Activated CD4-positive, alpha-beta T cell treated with anti-CD3 and anti-CD28 coated beads, Interleukin-2, amount 50 U/mL, for 4 hours (primary cell): ENCODE measurements around the gene WWC1.
"Not testable (repeated sequence)": the region's sequence is repeated elsewhere in the genome, so short reads cannot be mapped to it uniquely, and the experiment has no call there.

Experiments
- DNase-seq, 2 experiments: peaks; one replicate each; pipeline ENCODE4 v3.0.0-alpha.2; 2020

Gene WWC1

DNA sequence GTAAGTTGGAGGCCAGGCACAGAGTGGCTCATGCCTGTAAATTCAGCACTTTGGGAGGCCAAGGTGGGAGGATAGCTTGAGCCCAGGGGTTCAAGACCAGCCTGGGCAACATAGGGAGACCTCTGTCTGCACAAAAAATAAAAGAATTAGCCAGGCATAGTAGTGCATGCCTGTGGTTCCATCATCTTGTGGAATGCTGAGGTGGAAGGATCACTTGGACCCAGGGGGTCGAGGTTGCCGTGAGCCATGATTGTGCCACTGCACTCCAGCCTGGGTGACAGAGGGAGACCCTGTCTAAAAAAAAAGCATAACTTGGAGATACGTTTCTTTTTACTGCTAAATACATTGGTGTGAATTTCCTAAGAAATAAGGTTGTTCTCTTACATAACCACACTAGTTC, 19.1 kb downstream of the WWC1 start:
- not testable (repeated sequence) for DNase-seq

DNA sequence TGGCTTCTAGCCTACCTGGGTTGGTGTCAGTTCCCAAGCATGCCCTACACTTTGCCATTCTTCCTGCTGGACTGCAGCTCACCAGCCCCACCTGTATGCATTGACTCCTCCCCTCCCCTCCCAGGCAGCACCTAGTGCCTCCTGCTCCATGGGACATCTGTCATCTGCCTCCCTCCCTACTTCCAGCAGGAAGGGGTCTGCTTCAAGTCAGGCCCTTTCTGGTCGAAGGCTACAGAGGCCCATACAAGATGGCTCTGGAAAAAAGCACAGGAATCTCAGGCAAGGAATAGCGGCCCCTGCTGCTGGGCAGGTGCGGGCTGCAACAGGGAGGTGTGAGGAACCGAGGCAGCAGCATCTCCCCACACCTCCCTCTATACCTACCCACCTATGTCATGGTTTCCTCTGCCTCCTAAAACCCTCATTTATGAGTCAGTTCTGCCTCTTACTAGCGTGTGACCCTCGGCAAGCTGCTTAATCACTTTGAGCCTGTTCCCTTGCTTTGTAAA, 19.7 kb downstream of the WWC1 start:
- no peak for DNase-seq

DNA sequence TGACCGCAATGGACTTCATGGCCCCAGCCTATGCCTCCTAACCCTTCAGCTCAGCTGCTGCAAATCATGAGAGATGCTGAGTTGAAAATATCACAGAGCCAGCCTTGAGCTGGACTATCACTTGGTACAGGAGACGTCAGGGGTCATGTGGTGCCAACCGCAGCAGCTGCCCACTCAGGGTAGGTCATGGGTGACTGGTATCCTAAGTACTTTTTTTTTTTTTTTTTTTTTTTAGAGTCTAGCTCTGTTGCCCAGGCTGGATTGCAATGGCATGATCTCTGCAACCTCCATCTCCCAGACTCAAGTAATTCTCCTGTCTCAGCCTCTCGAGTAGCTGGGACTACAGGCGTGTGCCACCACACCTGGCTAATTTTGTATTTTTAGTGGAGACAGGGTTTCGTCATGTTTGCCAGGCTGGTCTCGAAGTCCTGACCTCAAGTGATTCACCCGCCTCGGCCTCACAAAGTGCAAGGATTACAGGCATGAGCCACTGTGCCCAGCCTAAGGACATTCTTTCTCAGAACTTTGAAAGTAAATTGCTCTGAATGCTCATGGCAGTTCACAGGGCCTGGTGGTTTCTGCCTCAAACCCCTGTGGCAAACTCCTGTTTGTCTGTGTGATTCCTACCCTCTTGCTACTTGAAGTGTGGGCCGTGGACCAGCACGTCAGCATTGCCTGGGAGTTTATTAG, 21.3 kb downstream of the WWC1 start:
- no peak for DNase-seq

DNA sequence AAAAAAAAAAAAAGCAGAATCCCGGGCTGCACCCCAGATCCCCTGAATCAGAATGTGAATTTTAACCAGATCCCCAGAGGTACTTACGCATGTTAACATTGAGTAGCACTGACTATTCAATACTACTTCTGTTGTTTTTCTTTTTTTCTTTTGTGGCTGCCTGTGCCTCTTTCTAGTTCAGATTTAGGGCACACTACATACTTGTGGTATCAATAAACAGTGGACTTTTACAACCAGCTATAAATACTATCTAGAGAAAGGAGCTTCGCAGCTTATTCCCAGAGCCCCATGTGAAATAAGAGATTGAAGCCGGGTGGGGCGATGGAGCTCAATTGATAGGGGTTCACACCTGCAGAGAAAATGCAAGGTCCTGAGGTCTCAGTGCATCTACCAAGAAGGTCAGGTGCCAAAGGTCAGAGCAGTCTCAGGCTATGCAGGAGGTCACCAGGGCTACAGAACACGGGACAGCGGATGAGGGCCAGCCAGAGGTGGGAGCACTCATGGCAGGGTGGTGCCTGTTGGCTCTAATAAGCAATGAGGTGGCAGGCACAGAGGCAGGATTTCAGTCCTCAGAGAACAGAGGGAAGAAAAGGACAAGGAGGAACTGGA, 22.3 kb downstream of the WWC1 start:
- DNase-seq = no peak

GRCh38 chr5:168314735-168315411, 23.4 kb downstream of the WWC1 start:
- no peak for DNase-seq

DNA sequence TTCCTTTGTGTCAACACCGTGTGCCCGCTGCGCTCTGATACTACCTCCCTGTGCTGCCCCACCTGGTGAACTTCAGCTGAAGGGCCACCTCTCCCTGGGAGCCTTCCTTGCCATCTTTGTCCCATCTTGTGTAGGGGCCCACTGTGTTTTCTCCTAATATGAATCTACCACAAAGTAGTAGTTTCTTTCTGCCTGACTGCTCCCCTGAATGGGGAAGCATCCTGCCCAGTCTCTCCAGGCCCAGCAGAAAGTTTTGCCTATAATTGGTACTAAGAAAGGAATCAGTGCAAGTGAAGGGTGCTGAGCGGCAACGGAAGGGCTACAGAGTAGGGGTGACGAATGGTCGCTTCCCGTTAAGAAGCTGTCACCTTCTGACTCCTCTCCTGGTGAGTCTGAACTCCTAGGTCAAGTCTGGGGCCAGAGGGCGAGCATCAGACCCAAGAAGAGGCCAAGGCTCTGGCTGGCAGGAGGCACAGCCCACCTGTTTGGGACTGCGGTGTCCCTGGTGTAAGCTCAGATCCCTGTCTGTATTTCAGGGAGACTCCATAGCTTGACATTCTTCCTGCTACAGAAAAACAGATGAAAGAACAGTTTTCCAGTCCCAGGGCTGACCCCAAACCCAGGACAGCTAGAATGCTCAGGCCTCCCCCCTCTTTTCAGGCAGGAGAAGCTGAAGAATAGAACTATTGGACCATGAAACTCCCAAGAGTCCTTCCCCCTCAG, 24.1 kb downstream of the WWC1 start:
- no peak for DNase-seq

GRCh38 chr5:168316139-168316578, 24.7 kb downstream of the WWC1 start:
- no peak for DNase-seq

DNA sequence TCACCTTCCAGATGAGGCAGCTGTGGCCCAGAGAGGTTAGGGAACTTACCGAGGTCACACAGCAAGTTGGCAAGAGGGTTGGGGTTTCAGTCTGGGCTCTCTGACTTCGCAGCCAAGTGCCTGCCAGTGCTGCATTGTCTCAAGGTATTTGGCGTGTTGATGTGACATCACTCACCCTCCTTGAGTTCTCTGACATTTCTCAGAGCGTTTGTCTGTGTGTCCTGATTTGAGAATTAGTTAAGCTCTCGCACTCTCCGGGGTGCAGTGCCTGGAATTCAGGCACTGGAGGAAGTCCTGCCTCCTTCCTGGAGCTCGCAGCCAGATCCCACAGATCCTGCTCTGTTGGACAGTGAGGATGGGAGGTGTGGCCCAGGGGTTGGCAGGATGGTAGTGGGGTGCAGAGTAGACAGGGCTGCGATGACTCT, 25.7 kb downstream of the WWC1 start:
- DNase-seq = no peak

DNA sequence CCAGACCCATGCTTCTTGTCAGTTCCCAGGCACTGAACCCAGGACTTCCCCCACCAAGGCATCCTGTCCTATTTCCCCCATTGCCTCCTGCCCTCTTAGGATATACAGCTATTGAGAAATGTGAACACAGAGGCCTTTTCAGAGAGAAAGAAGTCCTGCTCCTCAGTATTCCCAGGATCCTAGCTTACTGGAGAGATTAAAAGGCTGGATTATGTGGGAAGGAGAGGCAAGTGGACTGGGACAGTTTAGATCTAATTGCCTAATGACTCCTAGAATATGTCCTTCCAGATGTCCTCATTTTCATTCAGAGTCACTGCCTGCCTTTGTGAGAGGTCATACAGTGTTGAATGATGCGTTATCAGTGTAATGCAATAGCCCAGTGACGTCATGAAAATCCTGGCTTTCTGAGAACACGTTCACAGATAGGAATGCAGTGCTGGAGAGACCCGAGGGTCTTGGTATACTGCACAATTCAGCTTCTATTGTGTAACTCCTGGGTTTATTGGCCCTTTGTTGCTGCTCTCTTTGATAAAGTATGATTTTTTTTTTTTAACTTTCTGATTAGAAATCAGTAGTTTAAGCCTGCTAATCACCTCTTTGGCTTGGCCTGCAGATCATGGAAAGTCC, 26.2 kb downstream of the WWC1 start:
- DNase-seq = no peak

DNA sequence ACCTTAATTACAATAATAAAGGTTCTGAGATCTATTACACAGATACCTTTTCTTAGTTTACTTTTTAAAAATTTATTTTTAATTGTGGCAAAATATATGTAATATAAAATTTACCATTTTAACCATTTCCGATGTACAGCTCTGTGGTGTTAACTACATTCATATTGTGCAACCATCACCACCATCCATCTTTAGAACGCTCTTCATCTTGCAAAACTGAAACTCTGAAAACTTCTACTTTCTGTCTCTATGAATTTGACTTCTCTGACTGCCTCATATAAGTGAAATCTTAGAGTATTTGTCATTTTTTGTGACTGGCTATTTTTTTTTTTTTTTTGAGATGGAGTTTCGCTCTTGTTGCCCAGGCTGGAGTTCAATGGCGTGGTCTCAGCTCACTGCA, 26.8 kb downstream of the WWC1 start:
- DNase-seq = no peak

GRCh38 chr5:168319774-168320173, 28.3 kb downstream of the WWC1 start:
- no peak for DNase-seq

DNA sequence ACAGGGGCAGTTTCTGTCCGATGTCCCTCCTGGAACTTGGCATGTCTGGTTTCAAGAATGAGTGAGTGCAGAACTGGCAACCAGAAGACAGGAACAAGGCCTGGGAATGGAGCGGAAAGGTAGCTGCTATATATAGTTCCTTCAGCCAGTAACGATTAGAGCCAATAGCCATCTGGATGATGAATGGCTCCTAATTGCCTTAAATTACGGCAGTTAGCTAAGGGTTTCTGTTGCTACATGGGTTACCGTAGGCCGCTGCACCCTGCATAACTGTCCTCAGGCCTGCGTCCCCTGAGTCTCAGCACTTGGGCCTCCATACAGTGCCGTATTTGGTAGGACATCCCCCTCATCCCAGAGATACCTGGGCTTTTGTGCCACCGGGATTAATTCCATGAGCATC, 29.4 kb downstream of the WWC1 start:
- DNase-seq = no peak

DNA sequence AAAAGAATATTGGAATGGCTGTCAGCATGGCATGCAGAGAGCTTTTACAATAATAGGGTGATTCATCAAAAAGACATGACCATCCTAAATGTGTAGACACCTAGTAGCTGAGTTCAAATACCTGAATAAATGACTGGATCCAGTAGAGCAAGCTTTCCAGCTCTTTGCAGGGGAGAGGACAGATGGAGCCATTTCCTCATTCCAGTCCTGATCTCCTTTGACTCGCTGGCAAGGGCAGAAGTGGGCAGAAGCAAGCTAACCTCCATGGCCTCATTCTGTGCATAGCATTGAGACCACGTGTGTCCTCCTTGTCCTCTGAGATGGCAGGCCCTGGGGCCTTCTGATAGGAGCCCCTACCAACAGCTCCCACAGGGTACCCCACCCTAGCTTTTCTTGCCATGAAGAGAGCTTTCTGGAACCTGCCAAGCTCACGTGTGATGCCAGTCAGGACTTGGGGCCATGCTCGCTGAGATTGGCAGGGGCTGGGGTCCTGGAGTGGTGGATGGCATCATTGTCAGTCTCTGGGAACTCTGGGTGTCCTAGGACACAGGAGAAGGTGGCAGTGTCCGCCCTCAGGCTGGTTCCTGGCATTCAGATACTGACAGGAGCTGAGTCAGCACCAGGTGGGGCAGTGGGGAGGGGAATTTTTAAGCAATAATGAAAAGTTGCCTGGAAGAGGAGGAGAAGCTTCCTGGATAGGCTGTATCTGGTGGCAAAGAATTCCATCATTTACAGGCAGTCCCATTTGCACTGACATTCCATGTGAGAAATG, 33.6 kb downstream of the WWC1 start:
- no peak for DNase-seq

DNA sequence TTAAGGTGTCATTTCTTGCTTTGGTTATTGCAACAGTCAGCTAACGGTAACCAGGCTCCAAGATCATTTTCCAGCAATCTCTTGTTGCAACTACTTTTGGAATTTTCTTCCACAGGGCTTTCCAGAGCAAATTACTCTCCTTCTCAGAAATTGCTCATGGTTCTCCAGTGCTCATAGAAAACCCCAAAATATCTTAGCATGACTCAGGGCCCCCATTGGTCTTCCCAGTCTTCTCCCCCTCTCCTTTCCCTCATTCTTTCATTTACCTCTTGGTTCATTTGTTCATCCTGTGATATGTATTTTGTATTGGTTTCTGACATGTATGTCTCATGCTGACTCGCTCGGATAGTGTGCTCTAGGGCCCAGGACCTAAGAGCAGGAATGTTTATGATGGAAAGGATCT, 35.6 kb downstream of the WWC1 start:
- no peak for DNase-seq

- no peak for DNase-seq
Observed at GRCh38 chr5:168327451-168327850, 36.0 kb downstream of the WWC1 start.

DNA sequence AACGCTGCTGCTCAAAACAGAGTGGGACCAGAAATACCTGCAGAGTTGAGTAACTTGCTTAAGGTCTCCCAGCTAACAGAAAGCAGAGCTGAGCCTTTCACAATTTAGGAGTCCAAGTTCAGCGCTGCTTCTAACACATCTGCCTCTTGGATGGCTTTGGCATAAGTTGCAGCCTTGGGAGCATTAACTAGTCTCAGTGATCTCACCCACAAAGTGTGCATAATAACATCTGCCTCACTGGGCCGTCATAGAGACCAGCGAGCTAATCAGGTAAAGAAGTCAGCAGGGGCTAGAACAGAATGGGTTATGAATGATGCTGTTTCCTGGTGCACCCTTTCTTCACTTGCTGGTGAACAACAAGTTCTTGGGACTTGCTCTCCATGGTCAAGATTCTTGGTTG, 36.5 kb downstream of the WWC1 start:
- no peak for DNase-seq

- no peak for DNase-seq
Observed at GRCh38 chr5:168328814-168329213, 37.4 kb downstream of the WWC1 start.

DNA sequence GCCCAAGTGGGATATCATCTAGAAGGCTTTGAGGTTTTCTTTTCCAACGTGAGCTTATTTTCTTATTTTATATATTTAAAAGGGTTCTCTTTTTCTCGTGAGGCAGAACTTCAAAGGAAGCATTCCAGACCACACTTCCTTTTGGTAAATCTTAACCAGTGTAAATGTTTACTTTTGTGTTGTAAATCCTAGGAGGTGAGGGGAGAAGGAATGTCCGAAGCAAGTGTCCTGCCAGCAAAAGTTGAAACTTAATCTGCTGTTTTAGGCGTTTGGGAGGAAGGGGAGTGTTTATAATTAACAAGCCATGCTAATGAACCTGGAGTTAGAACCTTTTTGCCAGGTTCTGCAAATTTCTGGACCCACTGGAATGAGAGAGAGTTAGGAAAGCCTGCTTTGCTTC, 37.9 kb downstream of the WWC1 start:
- DNase-seq = no peak

- DNase-seq = no peak
Observed at GRCh38 chr5:168332042-168332441, 40.6 kb downstream of the WWC1 start.

- DNase-seq = no peak
Observed at GRCh38 chr5:168334280-168334679, 42.8 kb downstream of the WWC1 start.

GRCh38 chr5:168334695-168335094, 43.2 kb downstream of the WWC1 start:
- DNase-seq = no peak

GRCh38 chr5:168337361-168337760, 45.9 kb downstream of the WWC1 start:
- DNase-seq = no peak
